Muscle layer of duodenum (tissue), 2 donors: ENCODE data around the gene TMEM208.

Experiments
- H3K27ac ChIP-seq: one replicate; pipeline ENCODE4 v1.7.0; 2013; ENCODE audit warnings: mild to moderate bottlenecking, low read length
- H3K27me3 ChIP-seq: one replicate; pipeline ENCODE4 v1.7.0; 2013; ENCODE audit warnings: low read depth, mild to moderate bottlenecking, control low read depth, low read length
- H3K36me3 ChIP-seq, 2 donors: one replicate each; pipeline ENCODE4 v1.7.0; 2013; ENCODE audit warnings: low read length in 2 of 2, control low read depth in 1 of 2, mild to moderate bottlenecking in 1 of 2; ENCODE audit not compliant: insufficient read depth in 2 of 2, control insufficient read depth in 1 of 2
- H3K4me1 ChIP-seq, 2 donors: one replicate each; pipeline ENCODE4 v1.7.0; 2013; ENCODE audit warnings: low read length in 2 of 2, mild to moderate bottlenecking in 2 of 2, control low read depth in 1 of 2, moderate library complexity in 1 of 2; ENCODE audit not compliant: insufficient read depth in 2 of 2, control insufficient read depth in 1 of 2
- H3K4me3 ChIP-seq, 2 donors: one replicate each; pipeline ENCODE4 v1.7.0; 2013; ENCODE audit warnings: low read length in 2 of 2, low read depth in 1 of 2, mild to moderate bottlenecking in 1 of 2
- H3K9me3 ChIP-seq, 2 donors: one replicate each; pipeline ENCODE4 v1.7.0; 2013; ENCODE audit warnings: low read length in 2 of 2, control low read depth in 1 of 2, mild to moderate bottlenecking in 1 of 2; ENCODE audit not compliant: control insufficient read depth in 1 of 2
- donor health status: healthy.

TMEM208 gene

GRCh38 chr16:67213197-67214019 is 13.5 kb upstream of the TMEM208 start:
- Histone ChIP-seq H3K9me3 (no peaks in the 10 kb centered on the region), H3K4me3 (no peak overlapping the region), H3K4me1 (peaks cover 0 to 12% of the 10 kb centered on the region in 2 donors), H3K27ac (no peak overlapping the region), H3K27me3 (no peaks in the 10 kb centered on the region), H3K36me3 (peaks cover 4 to 5% of the 10 kb centered on the region in 2 donors)

- H3K9me3 ChIP-seq = no peaks in the 10 kb centered on the region
- no peaks in the 10 kb centered on the region for H3K27me3 ChIP-seq
- peaks cover 0 to 12% of the 10 kb centered on the region in 2 donors for H3K4me1 ChIP-seq
- H3K4me3 ChIP-seq = no peak overlapping the region
- peaks cover 4 to 5% of the 10 kb centered on the region in 2 donors for H3K36me3 ChIP-seq
- no peak overlapping the region for H3K27ac ChIP-seq
These were observed 11.2 kb upstream of the TMEM208 start for GRCh38 chr16:67215706-67216105.

GRCh38 chr16:67216612-67217490 is 10.1 kb upstream of the TMEM208 start:
- no peaks in the 10 kb centered on the region for H3K9me3 ChIP-seq
- peaks cover 0 to 12% of the 10 kb centered on the region in 2 donors for H3K4me1 ChIP-seq
- H3K4me3 ChIP-seq = no peak overlapping the region
- peaks cover 0 to 5% of the 10 kb centered on the region in 2 donors for H3K36me3 ChIP-seq
- no peaks in the 10 kb centered on the region for H3K27me3 ChIP-seq
- no peak overlapping the region for H3K27ac ChIP-seq

- Histone ChIP-seq H3K27me3 (no peaks in the 10 kb centered on the region), H3K9me3 (no peaks in the 10 kb centered on the region), H3K27ac (no peak overlapping the region), H3K4me3 (no peak overlapping the region), H3K4me1 (peaks cover 8 to 30% of the 10 kb centered on the region in 2 donors), H3K36me3 (peaks cover 6 to 17% of the 10 kb centered on the region in 2 donors)
These were observed 2.9 kb upstream of the TMEM208 start for GRCh38 chr16:67223992-67224391.

GRCh38 chr16:67226295-67226803 is 581 bp upstream of the TMEM208 start:
- peaks cover 8 to 30% of the 10 kb centered on the region in 2 donors for H3K4me1 ChIP-seq
- no peaks in the 10 kb centered on the region for H3K9me3 ChIP-seq
- H3K36me3 ChIP-seq = peaks cover 25 to 40% of the 10 kb centered on the region in 2 donors
- H3K4me3 ChIP-seq = peak overlapping the region; percentile 97 to 100
- no peaks in the 10 kb centered on the region for H3K27me3 ChIP-seq
- peak overlapping the region; percentile 88 for H3K27ac ChIP-seq

- Histone ChIP-seq H3K27me3 (no peaks in the 10 kb centered on the region), H3K9me3 (no peaks in the 10 kb centered on the region), H3K27ac (peak overlapping the region; percentile 88), H3K4me1 (peaks cover 8 to 30% of the 10 kb centered on the region in 2 donors), H3K4me3 (peak overlapping the region; percentile 97 to 100), H3K36me3 (peaks cover 31 to 46% of the 10 kb centered on the region in 2 donors)
These were observed 614 bp downstream of the TMEM208 start for GRCh38 chr16:67227567-67227921.

- H3K36me3 ChIP-seq = peaks cover 32 to 48% of the 10 kb centered on the region in 2 donors
- no peak overlapping the region for H3K27ac ChIP-seq
These were observed 1.3 kb downstream of the TMEM208 start for GRCh38 chr16:67228034-67228785.

GRCh38 chr16:67228905-67229304 is 2.0 kb downstream of the TMEM208 start:
- Histone ChIP-seq H3K27me3 (no peaks in the 10 kb centered on the region), H3K4me1 (peaks cover 8 to 28% of the 10 kb centered on the region in 2 donors), H3K4me3 (no peak overlapping the region), H3K27ac (no peak overlapping the region), H3K9me3 (no peaks in the 10 kb centered on the region), H3K36me3 (peaks cover 36 to 54% of the 10 kb centered on the region in 2 donors)

More at GRCh38 chr16:67228034-67228785, 1.3 kb downstream of the TMEM208 start:
- peaks cover 8 to 30% of the 10 kb centered on the region in 2 donors for H3K4me1 ChIP-seq
- peak overlapping the region; percentile 97 to 100 for H3K4me3 ChIP-seq
- H3K27me3 ChIP-seq = no peaks in the 10 kb centered on the region
- H3K9me3 ChIP-seq = no peaks in the 10 kb centered on the region

- peaks cover 8 to 23% of the 10 kb centered on the region in 2 donors for H3K4me1 ChIP-seq
- peaks cover 36 to 64% of the 10 kb centered on the region in 2 donors for H3K36me3 ChIP-seq
- no peaks in the 10 kb centered on the region for H3K9me3 ChIP-seq
- no peaks in the 10 kb centered on the region for H3K27me3 ChIP-seq
- H3K4me3 ChIP-seq = no peak overlapping the region
- H3K27ac ChIP-seq = no peak overlapping the region
These were observed 3.2 kb downstream of the TMEM208 start for GRCh38 chr16:67229906-67230808.
